M059J (cell line): Measurements from ENCODE around the gene RNF2. TPM values are rescaled to one million over a fixed set of nuclear protein-coding genes. Genes with fewer than 3 reads are reported as not detected.
"Not testable (repeated sequence)": the region's sequence is repeated elsewhere in the genome, so short reads cannot be mapped to it uniquely, and the experiment has no call there.

Experiments used
- DNase-seq: peaks from one replicate; pipeline ENCODE4 v3.0.0-alpha.2; 2012; ENCODE audit warnings: low read depth
- total RNA-seq: library from RNA; depleted of rRNA; stranded (reverse); fragments of >200 nt; shearing (Covaris generic); gene quantifications from 2 replicates; pipeline ENCODE4 v1.2.3, GENCODE V29; 2014

Gene RNF2
- total RNA-seq, 1 experiment from 2014 or later = 25.0 TPM

DNA sequence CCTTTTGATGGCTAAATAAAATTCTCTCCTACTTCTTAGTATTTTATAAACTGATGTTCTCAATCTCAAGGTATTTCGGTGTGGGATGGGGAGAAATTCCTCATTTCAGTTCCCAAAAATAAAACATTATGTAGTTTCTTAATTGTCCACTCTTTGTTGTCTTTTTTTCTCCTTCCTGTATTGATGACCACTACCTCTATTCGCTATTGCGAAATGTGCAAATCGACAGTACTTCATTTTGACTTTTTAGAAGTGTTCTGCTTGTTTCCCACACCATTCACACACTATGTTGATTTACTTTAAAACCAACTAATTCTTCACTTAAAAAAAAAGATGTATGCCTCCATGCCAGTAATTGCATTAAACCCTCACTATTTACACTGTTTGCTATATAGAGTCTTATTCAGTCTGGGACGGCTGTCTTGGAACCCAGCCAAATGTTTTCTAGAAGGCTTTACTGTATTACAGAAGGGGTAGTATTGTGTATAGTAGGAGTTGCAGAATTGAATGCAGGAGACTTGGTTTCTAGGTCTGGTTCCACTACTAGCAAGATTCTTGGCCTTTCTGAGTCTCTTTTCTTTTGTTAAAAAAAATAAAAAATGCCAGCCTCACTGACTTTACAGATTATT, 5.6 kb downstream of the RNF2 start:
- DNase-seq = no peak

DNA sequence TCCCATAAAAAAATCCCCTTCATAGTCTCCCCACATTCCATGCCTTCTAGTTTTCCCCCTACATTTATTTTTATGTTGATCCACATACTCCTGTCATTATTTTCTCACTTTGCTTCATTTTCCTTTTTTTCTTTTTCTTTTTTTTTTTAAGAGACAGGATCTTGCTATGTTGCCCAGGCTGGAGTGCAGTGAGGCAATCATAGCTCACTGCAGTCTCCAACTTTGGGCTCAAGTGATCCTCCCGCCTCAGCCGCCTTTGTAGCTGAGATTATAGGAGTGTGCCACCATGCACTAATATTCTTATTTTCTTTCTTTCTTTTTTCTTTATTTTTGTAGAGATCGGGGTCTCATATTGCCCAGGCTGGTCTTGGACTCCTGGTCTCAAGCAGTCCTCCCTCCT, 7.8 kb downstream of the RNF2 start:
- DNase-seq = no peak

GRCh38 chr1:185054365-185055060, 9.2 kb downstream of the RNF2 start:
- no peak for DNase-seq

DNA sequence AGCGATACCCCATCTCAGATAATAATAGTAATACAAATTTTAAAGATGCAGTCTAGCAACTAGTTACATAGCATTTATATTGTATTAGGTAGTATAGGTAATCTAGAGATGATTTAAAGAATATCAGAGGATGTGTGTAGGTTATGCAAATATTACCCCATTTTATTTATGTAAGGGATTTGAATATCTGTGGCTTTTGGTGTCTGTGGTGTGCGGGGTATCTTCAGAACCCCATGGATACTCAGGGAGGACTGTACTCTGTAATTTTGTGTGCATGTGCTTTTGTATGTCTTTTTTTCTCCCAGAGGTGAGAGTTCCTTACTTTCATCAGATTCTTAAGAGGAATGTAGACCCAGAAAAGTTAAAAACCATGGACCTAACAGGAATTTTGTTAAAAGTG, 12.8 kb downstream of the RNF2 start:
- no peak for DNase-seq

DNA sequence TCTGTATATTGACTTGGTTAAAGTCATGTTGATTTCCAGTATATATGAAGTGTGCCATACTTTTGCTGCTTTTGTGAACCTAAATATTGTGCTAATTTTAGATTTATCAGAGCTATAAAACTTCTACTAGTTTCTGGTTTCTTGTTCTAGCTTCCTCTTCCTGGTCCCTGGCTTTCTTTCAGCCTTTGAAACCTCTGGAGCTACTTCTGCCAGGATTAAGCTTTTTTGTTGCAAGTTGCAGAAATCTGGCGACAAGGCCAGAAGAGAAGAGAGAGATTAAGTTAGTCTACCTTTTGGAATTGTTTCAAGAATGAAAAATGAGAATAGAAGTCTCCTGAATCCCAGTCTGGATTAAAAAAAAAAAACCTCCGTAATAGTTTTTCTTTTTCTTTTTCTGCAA, 13.5 kb downstream of the RNF2 start:
- no peak for DNase-seq

DNA sequence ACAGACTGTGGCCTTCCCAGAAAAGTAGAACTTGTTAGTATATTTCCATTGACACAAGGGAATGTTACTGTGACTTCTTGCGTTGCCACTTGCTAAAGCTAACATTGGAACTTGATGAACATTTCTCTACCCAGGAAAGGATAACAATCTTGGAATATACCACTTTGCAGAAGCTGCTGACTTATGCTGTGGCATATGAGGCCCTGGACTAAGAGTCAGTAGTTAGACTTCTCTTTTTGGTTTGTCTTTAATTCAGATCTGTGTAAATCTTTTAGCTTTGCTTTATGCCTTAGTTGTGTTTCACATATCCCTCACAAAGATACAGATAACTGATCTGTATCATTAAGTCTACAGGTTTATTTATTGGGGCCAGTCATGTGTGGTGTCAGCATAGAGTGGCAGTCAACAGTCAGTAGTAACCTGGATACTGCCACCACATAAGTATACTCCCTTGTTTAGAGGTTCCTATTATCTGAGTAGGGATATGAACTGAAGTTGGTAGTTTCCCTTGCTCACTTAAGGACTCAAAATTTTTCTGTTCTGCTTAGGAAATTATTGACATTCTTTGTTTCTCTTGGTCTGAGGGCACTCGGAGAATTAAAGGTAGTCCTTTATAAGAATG, 14.7 kb downstream of the RNF2 start:
- DNase-seq = no peak

- no peak for DNase-seq
Observed at GRCh38 chr1:185062710-185063370, 17.5 kb downstream of the RNF2 start.

GRCh38 chr1:185063719-185064118, 18.4 kb downstream of the RNF2 start:
- DNase-seq = no peak

- DNase-seq = not testable (repeated sequence)
Observed at GRCh38 chr1:185065006-185065405, 19.6 kb downstream of the RNF2 start.

GRCh38 chr1:185066181-185066580, 20.8 kb downstream of the RNF2 start:
- no peak for DNase-seq

DNA sequence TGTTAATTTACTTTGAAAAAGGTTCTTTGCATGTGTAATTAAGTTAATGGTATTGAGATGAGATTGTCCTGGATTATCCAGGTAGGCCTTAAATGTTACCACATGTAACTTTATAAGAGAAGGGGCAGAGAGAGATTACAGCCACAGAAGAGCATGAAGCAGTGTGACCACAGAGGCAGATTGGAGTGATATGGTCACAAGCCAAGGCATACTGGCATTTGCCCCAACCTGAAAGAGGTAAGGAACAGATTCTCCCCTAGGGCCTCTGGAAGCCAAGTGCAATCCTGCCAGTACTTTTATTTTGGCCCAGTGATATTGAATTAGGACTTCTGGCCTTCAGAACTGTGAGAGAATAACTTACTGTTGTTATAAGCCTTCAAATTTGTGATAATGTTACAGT, 23.0 kb downstream of the RNF2 start:
- peak; percentile 49 for DNase-seq

GRCh38 chr1:185069202-185069772, 23.9 kb downstream of the RNF2 start:
- DNase-seq = no peak

- no peak for DNase-seq
Observed at GRCh38 chr1:185070051-185070450, 24.7 kb downstream of the RNF2 start.

DNA sequence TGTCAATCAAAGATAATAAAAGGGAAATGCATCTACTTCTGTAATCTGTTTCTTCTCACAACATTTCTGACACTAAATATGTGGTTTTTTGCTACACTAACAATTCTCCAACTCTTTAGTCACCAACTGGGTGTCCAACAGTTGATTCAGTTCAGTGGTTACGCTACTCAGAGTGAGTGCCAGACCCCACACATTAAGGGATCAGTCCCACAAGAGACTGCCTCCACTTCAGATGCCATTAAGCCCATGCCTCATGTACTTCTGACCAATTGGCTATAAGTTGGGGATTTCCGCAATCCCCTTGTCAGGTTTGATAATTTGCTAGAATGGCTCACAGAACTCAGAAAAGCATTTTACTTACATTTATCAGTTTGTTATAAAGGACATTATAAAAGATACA, 28.4 kb downstream of the RNF2 start:
- DNase-seq = peak; percentile 56

- DNase-seq = peak; percentile 68
Observed at GRCh38 chr1:185074307-185074706, 28.9 kb downstream of the RNF2 start.

- no peak for DNase-seq
Observed at GRCh38 chr1:185075476-185075875, 30.1 kb downstream of the RNF2 start.

DNA sequence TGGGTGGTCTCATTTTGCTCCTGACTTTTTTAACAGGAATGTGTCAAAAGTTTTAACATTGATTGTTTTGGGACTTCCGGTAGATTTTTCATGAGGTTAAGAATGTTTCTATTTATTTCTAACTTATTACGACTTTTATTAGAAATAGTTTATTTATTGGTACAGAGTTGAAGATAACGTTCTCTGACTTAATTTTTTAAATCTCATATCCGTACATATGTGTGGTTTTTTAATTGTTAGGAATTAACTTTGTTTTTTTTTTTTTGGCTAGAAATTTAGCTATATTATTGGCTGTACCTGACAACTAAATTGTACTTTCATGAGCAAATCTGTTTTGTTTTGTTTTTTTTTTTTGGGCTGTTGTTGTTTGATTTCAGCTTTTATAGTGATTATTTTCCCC, 32.0 kb downstream of the RNF2 start:
- no peak for DNase-seq

DNA sequence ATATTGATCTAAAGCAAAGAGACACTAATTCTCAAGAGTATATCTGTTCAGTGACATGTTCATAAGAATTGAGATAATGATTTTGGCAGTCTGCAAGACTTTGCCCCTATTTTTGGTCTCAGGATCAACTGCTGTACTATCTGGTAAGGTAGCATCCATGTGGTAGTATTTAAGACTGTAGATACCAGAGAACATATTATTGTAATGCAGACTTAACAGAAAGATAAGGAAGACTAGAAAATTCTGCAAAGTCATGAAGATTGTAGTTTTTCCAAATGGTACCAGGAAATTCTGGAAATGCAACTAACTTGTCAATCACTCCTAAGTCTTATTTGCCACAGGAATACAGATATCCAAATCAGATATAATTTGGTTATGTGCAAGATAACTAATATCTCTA, 35.1 kb downstream of the RNF2 start:
- DNase-seq = no peak

- no peak for DNase-seq
Observed at GRCh38 chr1:185083818-185084217, 38.5 kb downstream of the RNF2 start.

DNA sequence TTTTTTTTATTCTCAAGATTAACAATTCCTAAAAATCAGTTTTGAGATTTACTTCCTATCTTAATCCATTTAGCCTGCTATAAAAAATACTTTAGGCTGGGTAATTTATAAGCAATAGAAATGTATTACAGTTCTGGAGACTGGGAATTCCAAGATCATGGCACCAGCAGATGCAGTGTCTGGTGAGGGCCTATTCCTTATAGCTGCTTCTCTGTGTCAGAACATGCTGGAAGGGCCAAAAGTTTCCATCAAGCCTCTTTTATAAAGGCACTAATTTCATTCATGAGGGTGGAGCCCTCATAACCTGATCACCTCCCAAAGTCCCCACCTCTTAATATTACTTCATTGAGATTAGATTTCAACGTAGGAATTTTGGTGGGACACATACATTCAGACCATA, 41.7 kb downstream of the RNF2 start:
- no peak for DNase-seq

DNA sequence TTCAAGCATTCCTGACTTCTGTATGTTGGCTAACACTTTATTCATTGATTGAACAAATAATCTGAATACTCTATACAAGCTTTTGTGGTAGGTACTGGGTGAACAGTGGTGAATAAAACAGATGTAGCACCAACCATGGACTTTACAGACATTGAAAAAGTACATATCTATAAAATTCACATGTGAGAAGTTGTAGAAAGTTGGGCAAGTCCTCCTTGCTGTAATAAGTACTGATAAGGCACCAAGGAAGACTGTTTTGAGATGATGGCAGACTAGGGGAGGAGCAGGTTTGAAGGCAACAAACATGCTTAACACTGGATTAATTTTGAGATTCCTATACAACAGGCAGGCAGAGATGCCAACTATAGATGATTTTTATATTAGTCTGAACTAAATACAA, 42.4 kb downstream of the RNF2 start:
- no peak for DNase-seq

- peak; percentile 45 for DNase-seq
Observed at GRCh38 chr1:185091480-185091879, 46.1 kb downstream of the RNF2 start.
